ENCODE data around the gene ZNF121. TPM values are rescaled to one million over a fixed set of nuclear protein-coding genes. Genes with fewer than 3 reads are reported as not detected.
"Not testable (repeated sequence)": the region's sequence is repeated elsewhere in the genome, so short reads cannot be mapped to it uniquely, and the experiment has no call there.

Gene ZNF121
- total RNA-seq = 20.7 TPM
- long read RNA-seq = 0 reads

DNA sequence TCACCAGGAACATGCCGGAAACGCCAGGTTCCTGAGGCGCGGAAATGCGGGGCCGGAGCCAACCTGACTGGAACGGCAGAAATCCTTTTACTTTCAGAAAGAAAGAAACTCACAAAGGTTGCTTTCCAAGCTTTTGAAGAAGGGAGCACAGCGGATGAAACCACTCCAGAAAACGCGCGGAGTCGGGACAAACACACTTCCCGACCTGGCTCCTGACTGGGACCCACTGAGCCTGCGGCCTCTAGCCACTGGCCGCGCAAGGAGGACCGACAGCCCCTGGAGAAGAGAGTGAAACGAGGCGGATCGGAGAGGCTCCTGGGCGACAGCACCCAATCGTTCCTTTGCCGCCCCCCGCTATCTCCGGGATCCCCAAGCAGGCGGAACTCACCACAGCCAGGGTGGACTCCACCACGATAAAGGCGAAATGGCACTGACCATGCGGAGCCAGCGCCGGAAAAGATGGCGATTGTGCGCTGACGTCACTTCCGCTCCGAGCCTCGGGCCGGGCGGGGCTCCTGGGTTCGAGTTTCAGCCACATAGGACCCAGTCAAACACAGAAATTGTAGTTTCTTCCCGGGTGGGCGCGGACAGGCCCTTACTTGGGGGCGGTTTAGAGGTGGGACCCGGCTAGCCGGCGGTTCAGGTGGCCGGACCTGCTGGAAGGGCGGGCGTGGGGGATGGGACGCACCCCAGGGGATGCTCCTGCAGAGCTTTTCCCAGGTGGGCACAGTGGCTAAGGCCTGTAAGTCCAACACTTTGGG, at the start of gene ZNF121:
Gene ZNF121, minus strand, starts transcription at position 432 of the 761 bp plus-strand sequence. CDS start 16,407 bp downstream, outside the sequence.
- intact Hi-C loops (cut with DNase I) = loop anchor here (2.0 to 10.0 kb wide), 3 partner anchors 47 to 443 kb away; partner anchors contain the start of genes ZNF266, ZNF317 and ZNF426
- ATAC-seq = peak; percentile 95
- peak; percentile 93 for DNase-seq (ENCODE audit: missing footprints)

DNA sequence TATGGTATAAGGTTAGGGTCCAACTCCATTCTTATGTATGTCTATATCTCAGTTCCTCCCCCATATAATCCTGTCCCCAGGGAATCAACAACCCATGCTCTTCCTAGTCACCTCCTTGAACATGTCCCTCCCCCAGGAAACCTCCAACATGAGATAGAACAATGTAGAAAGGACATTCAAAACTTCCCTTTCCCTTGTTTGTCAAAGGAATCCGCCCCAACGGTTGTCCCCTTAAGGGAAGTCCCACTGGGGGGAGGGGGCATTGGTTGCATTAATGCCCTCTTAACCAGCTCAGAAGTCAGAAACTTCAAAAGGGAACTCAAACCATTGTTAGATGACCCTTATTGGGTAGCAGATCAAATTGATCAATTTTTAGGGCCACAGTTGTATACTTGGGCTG, 43.6 kb upstream of the ZNF121 start:
- ATAC-seq = no peak
- intact Hi-C loops (cut with DNase I) = no loop called here
- no peak for DNase-seq (ENCODE audit: missing footprints)

DNA sequence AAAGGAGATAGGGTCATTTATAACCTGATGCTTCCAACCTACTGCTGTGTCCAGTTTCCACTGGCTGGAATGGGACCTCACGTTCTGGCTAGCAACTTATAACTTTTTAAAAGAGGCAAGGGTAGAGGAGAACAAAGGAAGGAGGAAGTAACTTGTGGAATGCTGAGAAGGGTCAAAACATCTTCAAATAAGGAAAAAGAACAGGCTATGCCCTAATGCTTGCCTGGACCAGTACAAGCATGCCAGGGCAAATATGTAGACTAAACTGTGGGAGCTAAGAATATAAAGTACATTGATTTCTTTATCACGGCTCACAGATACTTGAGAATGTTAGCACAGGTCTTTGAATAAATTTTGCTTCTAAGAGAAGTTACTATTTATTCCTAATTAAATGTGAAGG, 38.2 kb upstream of the ZNF121 start:
- ATAC-seq (no peak), DNase-seq (ENCODE audit: missing footprints) (no peak)
- intact Hi-C loops (cut with DNase I) = loop anchor here (5.0 kb wide), 1 partner anchor 85 kb away; the partner anchor contains the start of gene ZNF426

DNA sequence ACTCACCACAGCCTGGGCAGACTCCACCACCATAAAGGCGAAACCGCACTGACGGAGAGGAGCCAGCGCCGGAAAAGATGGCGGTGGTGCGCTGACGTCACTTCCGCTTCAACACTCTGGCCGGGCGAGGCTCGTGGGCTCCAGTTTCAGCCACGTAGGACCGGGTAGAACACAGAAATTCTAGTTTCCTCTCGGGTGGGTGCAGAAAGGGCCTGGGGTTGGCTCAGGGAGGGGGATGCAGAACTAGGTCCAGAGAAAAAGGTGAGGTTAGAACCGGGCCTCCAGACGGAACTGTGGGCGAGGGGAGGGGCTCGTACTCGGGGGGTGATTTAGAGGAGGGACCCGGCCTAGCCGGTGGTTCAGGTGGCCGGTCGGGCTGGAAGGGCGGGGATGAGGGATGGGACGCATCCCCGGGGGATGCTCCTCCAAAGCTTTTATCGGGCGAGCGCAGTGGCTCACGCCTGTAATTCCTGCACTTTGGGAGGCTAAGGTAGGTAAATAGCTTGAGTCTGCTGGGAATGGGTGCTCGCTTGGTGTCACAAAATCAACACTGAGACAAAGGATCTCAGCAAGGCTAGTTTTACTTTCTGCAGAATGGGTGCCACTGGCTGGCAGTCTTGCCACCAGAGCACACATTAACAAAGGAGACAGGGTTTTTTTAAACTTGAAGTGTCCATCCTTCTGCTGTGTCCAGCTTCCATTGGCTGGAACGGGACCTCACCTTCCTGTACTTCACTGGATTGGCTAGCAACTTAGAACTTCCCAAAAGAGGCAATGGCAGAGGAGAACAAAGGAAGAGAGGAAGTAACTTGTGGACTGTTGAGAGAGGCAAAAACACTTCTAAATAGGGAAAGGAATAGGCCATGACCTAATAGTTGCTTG, 37.1 kb upstream of the ZNF121 start, which contains the start of gene ZNF561:
Gene ZNF561, minus strand, starts transcription at position 77 of the 882 bp plus-strand sequence. CDS start 1,776 bp downstream, outside the sequence.
- intact Hi-C loops (cut with DNase I) = loop anchor here (2.0 to 5.0 kb wide), 2 partner anchors 84 to 175 kb away; partner anchors contain the start of gene ZNF426
- DNase-seq (ENCODE audit: missing footprints) (peak; percentile 92), ATAC-seq (peak; percentile 94)

DNA sequence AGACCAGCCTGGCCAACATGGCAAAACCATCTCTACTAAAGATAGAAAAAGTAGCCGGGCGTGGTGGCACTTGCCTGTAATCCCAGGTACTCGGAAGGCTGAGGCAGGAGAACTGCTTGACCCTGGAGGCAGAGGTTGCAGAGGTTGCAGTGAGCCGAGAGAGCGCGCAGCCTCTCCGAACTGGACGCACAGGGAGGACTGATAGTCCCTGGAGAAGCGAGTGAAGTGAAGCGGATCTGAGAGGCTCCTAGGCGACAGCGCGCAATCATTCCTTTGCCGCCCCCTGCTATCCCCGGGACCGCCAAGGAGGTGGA, 36.5 kb upstream of the ZNF121 start:
- ATAC-seq (peak; percentile 62), DNase-seq (ENCODE audit: missing footprints) (no peak)
- intact Hi-C loops (cut with DNase I) = loop anchor here (2.0 to 5.0 kb wide), 2 partner anchors 83 to 176 kb away; partner anchors contain the start of gene ZNF426

DNA sequence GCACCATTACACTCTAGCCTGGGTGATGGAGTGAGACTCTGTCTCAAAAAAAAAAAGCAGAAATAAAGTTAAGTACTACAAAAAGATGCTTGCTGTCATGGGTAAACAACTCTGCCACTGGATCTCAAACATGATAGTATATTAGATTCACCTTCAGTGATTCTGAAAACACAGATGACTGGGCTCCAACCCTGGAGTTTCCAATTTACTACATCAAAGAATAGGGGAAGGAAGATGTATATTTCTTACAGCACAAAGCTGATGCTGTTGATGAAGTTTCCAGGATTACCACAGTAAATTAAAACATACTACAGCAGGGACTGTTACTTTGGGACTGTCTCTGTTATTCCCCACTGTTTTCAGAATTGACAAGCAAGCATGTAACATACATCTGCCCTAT, 31.5 kb upstream of the ZNF121 start:
- intact Hi-C loops (cut with DNase I) = no loop called here
- no peak for ATAC-seq
- DNase-seq (ENCODE audit: missing footprints) = no peak

DNA sequence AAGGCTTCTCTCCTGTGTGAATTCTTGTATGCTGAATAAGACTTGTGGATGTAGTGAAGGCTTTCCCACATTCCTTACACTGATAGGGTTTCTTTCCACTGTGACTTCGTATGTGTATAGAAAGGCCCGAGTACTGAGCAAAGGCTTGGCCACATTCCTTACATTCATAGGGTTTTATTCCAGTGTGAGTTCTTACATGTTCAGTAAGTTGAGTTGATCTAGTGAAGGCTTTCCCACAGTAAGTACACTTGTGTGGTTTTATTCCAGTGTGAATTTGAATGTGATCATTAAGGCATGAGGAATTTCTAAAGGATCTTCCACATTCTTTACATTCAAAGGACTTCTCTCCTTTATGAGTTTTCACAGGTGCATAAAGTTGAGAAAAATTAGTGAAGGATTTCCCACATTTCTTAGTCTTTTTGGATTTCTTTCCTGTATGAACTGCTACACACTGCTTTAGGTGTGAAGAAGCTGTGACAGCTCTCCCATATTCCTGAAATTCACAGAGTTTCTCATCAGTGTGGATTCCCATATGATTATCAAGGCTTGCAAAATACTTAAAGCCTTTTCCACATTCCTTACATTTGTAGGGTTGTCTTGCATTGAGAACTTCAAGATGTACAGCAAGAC, 26.3 kb upstream of the ZNF121 start:
- DNase-seq (ENCODE audit: missing footprints) = no peak
- intact Hi-C loops (cut with DNase I) = no loop called here
- ATAC-seq = no peak

DNA sequence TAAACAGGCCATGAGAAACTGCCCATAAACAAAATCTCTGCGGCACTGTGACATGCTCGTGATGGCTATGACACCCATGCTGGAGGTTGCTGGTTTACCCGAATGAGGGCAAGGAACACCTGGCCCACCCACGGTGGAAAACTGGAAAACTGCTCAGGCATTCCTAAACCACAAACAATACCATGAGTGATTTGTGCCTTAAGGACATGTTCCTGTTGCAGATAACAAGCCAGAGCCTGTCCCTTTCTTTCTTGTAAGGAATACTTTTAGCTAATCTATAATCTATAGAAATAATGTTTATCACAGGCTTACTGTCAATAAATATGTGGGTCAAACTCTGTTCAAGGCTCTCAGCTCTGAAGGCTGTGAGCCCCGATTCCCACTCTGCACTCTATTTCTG, 24.6 kb upstream of the ZNF121 start:
- DNase-seq (ENCODE audit: missing footprints) = no peak
- no peak for ATAC-seq
- intact Hi-C loops (cut with DNase I) = no loop called here

DNA sequence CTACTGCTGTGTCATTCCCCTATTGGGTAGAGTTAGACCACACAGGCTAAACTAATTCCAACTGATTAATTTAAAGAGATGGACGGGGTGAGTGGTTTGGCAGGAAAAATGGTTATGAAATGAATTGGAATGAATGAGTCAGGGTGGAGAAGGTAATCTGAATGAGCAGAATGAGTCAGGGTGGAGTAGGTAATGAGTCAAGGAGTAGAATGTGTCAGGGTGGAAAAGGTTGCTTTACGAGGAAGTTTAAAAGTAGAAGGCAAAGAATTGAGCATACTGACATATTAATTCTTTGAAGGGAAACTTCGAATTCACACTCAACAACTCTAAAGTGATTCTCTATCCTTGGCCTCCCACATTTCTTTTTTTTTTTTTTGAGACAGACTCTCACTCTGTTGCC, 12.7 kb upstream of the ZNF121 start:
- ATAC-seq (no peak), DNase-seq (ENCODE audit: missing footprints) (no peak)
- intact Hi-C loops (cut with DNase I) = no loop called here

DNA sequence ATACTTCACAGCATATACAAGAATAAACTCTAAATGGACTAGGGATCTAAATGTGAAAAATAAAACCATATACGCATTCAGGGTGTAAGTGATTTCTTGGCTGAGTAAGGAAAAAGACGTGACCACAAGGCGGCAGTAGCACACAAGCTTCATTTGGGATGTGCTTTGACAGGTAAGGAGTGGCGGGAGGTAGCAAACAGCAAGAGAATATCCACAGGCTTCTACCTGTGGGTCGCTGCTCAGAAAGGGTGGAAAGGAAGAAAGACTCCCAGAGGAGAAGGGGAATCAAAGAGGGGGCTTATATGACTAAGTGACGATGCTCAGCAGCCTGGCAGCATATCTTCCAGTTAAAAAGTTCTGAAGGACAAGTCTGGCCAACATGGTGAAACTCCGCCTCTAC, 2.5 kb upstream of the ZNF121 start:
- ATAC-seq = no peak
- intact Hi-C loops (cut with DNase I) = loop anchor here (5.0 to 10.0 kb wide), 2 partner anchors 152 to 211 kb away; partner anchors contain the start of gene ZNF266
- no peak for DNase-seq (ENCODE audit: missing footprints)

DNA sequence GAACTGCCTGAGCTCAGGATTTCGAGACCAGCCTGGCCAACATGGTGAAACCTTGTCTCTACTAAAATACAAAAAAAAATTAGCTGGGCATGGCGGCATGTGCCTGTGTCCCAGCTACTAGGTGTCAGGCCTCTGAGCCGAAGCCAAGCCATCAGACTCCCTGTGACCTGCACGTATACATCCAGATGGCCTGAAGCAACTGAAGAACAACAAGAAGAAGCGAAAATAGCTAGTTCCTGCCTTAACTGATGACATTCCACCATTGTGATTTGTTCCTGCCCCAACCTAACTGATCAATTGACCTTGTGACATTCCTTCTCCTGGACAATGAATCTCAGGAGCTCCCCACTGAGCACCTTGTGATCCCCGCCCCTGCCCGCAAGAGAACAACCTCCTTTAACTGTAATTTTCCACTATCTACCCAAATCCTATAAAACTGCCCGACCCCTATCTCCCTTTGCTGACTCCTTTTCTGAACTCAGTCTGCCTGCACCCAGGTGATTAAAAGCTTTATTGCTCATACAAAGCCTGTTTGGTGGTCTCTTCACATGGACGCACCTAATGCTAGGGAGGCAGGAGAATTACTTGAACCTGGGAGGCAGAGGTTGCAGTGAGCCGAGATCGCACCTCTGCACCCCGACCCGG, 2.1 kb downstream of the ZNF121 start:
- intact Hi-C loops (cut with DNase I) = loop anchor here (5.0 to 10.0 kb wide), 2 partner anchors 45 to 147 kb away; partner anchors contain the start of genes ZNF266 and ZNF426
- not testable (repeated sequence) for ATAC-seq; DNase-seq (ENCODE audit: missing footprints)

DNA sequence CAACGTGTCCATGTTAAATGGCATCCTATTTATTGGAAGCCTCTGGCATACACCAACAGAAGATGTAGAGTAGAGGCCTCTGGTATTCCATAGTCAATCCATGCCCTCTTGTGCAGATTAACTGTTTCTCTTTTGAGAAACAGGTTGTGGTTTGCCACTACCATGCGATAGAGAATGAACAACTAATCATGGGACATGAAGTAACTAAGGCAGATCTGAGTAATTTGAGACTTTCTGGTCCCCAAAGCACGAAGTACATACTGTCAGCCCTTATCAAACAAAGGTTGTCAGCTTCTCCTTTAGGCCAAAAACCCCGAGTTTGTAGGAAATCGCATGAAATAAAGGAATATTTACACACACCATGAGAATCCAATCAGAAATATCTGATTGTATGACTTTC, 3.6 kb downstream of the ZNF121 start:
- ATAC-seq (no peak), DNase-seq (ENCODE audit: missing footprints) (no peak)
- intact Hi-C loops (cut with DNase I) = loop anchor here (5.0 to 10.0 kb wide), 2 partner anchors 43 to 146 kb away; partner anchors contain the start of genes ZNF266 and ZNF426

DNA sequence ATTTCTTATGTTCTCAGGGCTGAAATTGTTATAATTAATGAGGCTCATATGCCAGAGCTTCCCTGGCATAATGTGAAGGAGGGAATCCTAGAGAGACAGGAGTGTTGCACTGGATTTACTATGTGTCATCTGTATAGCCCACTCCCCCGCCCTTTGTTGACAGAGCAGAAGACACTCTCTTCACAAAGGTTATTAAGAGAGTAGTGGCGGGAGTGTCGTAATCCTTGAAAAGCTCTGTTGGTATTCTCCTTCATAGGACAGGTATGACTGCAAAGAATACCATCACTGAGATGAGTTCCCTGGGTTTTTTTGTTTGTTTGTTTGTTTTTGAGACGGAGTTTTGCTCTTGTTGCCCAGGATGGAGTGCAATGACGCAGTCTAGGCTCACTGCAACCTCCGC, 14.0 kb downstream of the ZNF121 start:
- ATAC-seq = no peak
- intact Hi-C loops (cut with DNase I) = no loop called here
- DNase-seq (ENCODE audit: missing footprints) = no peak

DNA sequence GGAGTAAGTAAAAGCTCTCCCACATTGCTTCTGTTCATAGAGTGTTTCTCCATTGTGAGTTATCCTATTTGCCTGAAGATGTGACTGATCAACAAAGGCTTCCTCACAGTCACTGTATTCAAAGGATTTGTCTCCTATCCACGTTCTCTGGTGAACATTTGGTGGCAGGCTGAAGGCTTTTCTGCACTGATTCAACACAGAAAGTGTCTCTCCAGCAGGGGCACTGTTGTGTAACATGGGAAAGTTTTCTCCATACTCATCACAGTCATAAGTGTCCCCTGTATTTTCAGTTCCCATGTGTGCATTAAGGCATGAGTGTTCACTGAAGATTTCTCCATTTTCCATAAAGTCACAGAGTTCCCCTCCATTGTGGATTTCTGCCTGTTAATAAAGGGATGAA, 17.6 kb downstream of the ZNF121 start:
- no peak for ATAC-seq
- intact Hi-C loops (cut with DNase I) = no loop called here
- no peak for DNase-seq (ENCODE audit: missing footprints)

DNA sequence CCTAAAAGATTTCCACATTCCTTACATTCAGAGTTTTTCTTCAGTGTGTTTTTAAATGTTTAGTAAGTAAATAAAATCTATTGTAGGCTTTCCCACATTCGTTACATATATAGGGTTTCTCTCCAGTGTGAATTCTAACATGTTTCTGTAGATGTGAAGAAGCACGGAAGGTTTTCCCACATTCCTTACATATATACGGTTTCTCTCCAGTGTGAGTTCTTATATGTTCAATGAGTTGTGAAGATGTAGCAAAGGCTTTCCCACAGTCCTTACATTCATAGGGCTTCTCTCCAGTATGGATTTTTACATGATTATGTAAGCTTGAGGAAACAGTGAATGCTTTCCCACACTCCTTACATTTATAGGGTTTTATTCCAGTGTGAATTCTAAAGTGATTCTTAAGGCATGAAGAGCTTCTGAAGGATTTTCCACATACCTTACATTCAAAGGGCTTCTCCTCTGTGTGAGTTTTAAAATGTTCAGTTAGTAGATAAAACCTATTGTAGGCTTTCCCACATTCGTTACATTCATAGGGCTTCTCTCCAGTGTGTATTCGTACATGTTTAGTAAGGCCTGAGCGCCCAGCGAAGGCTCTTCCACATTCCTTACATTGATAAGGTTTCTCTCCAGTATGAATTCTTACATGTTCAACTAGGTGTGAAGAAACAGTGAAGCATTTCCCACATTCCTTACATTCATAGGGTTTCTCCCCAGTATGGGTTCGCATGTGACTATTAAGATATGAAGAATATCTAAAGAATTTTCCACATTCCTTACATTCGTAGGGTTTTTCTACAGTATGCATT, 18.2 kb downstream of the ZNF121 start:
- DNase-seq (ENCODE audit: missing footprints) = no peak
- no peak for ATAC-seq
- intact Hi-C loops (cut with DNase I) = no loop called here

DNA sequence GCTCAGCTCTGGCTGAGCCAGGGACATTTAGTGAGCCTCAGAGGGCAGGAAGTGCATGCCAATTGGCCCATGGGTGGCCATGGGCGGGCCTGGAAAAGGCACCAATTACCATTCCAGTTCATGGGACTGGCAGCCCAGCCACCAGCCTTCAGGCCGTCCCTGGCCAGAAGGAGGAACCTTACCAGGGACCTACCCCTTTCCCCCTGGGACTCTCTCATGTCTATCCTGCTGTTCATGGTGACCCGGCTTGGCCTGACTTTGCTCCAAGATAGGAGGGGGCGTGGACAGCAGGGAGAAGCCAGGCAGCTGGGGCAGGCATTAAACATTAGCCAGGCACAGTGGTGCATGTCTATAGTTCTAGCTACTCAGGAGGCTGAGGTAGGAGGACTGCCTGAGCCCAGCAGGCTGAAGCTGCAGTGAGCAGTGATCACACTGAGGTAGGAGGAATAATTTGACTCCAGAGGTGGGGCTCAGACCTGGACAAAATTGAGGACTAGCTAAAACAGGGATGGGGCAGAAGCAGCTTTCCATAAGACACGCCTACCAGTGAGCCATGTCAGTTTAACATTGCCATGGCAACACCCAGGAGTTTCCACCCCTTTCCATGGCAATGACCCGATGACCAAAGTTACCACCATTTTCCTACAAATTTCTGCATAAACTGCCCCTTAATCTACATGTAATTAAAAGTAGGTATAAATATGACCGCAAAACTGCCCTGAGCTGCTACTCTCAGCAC, 31.6 kb downstream of the ZNF121 start:
- no peak for DNase-seq (ENCODE audit: missing footprints)
- intact Hi-C loops (cut with DNase I) = no loop called here

DNA sequence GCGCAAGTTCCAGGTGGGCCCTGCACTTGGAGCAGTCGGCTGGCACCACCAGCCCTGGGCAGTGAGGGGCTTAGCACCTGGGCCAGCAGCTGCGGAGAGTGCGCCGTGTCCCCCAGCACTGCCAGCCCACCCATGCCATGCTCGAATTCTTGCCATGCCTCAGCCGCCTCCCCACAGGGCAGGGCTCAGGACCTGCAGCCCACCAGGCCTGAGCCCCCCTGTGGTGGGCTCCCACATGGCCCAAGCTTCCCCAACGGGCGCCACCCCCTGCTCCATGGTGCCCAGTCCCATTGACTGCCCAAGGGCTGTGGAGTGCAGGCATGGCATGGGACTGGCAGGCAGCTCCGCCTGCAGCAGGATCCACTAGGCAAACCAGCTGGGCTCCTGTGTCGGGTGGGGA, 36.4 kb downstream of the ZNF121 start:
- ATAC-seq = no peak
- intact Hi-C loops (cut with DNase I) = no loop called here
- no peak for DNase-seq (ENCODE audit: missing footprints)

More for the DNA sequence above, 31.6 kb downstream of the ZNF121 start:
- ATAC-seq = no peak

Data from Right ventricle myocardium inferior (tissue), 1 donor.